GM21381 (cell line): ENCODE results near the gene RBMS1.

Experiments used
- ATAC-seq: cut with Tn5 transposase; IDR thresholded peaks from one replicate; pipeline ENCODE4 v1.9.1; 2021; ENCODE audit warnings: mild to moderate bottlenecking, moderate library complexity; ENCODE audit not compliant: unreplicated experiment

RBMS1 gene

GRCh38 chr2:160493227-160494028 is at the start of gene RBMS1:
RBMS1 (minus strand) TSS chr2:160493807; CDS start chr2:160493363, 444 bp downstream.
- peak; percentile 50 for ATAC-seq

- ATAC-seq = no peak
Measured at GRCh38 chr2:160541745-160542144, 48.1 kb upstream of the RBMS1 start.

- ATAC-seq = no peak
Measured at GRCh38 chr2:160538559-160539355, 45.1 kb upstream of the RBMS1 start.

GRCh38 chr2:160538115-160538514 is 44.5 kb upstream of the RBMS1 start:
- no peak for ATAC-seq

GRCh38 chr2:160534996-160535395 is 41.4 kb upstream of the RBMS1 start:
- no peak for ATAC-seq

GRCh38 chr2:160534249-160534648 is 40.6 kb upstream of the RBMS1 start:
- ATAC-seq = no peak

GRCh38 chr2:160533482-160533881 is 39.9 kb upstream of the RBMS1 start:
- ATAC-seq = no peak

GRCh38 chr2:160532388-160532787 is 38.8 kb upstream of the RBMS1 start:
- ATAC-seq = no peak

- ATAC-seq = no peak
Measured at GRCh38 chr2:160522951-160523710, 29.5 kb upstream of the RBMS1 start.

- ATAC-seq = no peak
Measured at GRCh38 chr2:160517731-160518130, 24.1 kb upstream of the RBMS1 start.

GRCh38 chr2:160516547-160517365 is 23.1 kb upstream of the RBMS1 start:
- peak; percentile 77 for ATAC-seq

GRCh38 chr2:160515120-160515519 is 21.5 kb upstream of the RBMS1 start:
- no peak for ATAC-seq

- ATAC-seq = no peak
Measured at GRCh38 chr2:160513120-160513519, 19.5 kb upstream of the RBMS1 start.

- ATAC-seq = no peak
Measured at GRCh38 chr2:160512491-160512890, 18.9 kb upstream of the RBMS1 start.

GRCh38 chr2:160510617-160511016 is 17.0 kb upstream of the RBMS1 start:
- no peak for ATAC-seq

- no peak for ATAC-seq
Measured at GRCh38 chr2:160509016-160509415, 15.4 kb upstream of the RBMS1 start.

- ATAC-seq = no peak
Measured at GRCh38 chr2:160507464-160507863, 13.9 kb upstream of the RBMS1 start.

GRCh38 chr2:160507046-160507407 is 13.4 kb upstream of the RBMS1 start:
- ATAC-seq = no peak

GRCh38 chr2:160506371-160507045 is 12.9 kb upstream of the RBMS1 start:
- no peak for ATAC-seq

- ATAC-seq = no peak
Measured at GRCh38 chr2:160505256-160505655, 11.6 kb upstream of the RBMS1 start.
